Measurements from ENCODE around the gene USP9Y.
A peak's percentile ranks its signal among the peaks of the same experiment; 100 is the strongest.
"Not testable (repeated sequence)": the region's sequence is repeated elsewhere in the genome, so short reads cannot be mapped to it uniquely, and the experiment has no call there.

USP9Y gene, protein sequence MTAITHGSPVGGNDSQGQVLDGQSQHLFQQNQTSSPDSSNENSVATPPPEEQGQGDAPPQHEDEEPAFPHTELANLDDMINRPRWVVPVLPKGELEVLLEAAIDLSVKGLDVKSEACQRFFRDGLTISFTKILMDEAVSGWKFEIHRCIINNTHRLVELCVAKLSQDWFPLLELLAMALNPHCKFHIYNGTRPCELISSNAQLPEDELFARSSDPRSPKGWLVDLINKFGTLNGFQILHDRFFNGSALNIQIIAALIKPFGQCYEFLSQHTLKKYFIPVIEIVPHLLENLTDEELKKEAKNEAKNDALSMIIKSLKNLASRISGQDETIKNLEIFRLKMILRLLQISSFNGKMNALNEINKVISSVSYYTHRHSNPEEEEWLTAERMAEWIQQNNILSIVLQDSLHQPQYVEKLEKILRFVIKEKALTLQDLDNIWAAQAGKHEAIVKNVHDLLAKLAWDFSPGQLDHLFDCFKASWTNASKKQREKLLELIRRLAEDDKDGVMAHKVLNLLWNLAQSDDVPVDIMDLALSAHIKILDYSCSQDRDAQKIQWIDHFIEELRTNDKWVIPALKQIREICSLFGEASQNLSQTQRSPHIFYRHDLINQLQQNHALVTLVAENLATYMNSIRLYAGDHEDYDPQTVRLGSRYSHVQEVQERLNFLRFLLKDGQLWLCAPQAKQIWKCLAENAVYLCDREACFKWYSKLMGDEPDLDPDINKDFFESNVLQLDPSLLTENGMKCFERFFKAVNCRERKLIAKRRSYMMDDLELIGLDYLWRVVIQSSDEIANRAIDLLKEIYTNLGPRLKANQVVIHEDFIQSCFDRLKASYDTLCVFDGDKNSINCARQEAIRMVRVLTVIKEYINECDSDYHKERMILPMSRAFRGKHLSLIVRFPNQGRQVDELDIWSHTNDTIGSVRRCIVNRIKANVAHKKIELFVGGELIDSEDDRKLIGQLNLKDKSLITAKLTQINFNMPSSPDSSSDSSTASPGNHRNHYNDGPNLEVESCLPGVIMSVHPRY (N-terminal part only)
- long read RNA-seq, donor 1, result 0 reads
- long read RNA-seq, donor 2, partial matches to known transcripts, result 0 of 1 reads
- long read RNA-seq, donor 2, other reads (novel, unspliced or antisense), result 0 of 1 reads
- long read RNA-seq, donor 3, result 0 reads
- long read RNA-seq, donor 4, transcript USP9Y-204 (2 exons, 2,410 nt), result major isoform, 8 of 15 reads
- long read RNA-seq, donor 4, partial matches to known transcripts, result 7 of 15 reads
- long read RNA-seq, donor 4, other reads (novel, unspliced or antisense), result 0 of 15 reads
- long read RNA-seq, donor 5, partial matches to known transcripts, result 0 of 2 reads
- long read RNA-seq, donor 5, other reads (novel, unspliced or antisense), result 0 of 2 reads
- long read RNA-seq, donor 6, result 0 reads
- long read RNA-seq, donor 7, result 0 reads
- long read RNA-seq, donor 8, result 0 reads

DNA sequence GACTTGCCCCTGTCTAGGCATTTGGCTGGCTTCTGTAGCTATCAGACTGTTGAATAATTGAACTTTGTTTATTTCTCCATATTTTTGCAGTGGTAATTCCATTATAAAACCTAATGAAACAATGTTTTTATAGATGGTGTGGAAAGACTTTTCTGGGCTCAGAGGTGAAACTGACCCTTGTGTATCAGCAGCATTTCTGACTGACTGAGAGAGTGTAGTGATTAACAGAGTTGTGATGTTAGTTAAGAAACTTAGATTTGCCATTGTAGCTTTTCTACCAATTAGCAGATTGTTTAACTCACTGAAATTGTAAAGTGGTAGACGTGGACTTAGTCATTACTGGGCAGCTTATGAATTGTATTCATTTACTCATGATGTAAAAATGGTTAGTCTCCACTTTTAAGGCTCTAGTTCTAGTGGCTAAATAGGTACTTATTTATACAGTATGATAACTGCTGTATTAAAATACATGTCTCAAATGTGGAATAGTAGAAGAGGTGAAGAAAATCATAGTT, at the start of gene USP9Y:
TSS of gene USP9Y (plus strand) at position 51 of the 515 bp plus-strand sequence. CDS start 8,217 bp downstream, outside the sequence.
- no peak for DNase-seq

DNA sequence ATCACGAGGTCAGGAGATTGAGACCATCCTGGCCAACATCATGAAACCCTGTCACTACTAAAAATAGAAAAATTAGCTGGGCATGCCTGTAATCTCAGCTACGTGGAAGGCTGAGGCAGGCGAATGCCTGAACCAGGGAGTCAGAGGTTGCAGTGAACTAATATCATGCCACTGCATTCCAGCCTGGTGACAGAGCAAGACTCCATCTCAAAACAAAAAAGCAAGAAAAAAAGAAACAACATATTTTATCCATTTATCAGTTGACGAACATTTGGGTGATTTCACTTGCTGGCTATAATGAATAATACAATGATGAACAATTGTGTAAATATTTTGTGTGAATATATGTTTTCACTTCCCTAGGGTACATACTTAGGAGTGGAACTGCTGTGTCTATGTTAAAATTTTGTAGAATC, 49.4 kb upstream of the USP9Y start:
- DNase-seq, result no peak

DNA sequence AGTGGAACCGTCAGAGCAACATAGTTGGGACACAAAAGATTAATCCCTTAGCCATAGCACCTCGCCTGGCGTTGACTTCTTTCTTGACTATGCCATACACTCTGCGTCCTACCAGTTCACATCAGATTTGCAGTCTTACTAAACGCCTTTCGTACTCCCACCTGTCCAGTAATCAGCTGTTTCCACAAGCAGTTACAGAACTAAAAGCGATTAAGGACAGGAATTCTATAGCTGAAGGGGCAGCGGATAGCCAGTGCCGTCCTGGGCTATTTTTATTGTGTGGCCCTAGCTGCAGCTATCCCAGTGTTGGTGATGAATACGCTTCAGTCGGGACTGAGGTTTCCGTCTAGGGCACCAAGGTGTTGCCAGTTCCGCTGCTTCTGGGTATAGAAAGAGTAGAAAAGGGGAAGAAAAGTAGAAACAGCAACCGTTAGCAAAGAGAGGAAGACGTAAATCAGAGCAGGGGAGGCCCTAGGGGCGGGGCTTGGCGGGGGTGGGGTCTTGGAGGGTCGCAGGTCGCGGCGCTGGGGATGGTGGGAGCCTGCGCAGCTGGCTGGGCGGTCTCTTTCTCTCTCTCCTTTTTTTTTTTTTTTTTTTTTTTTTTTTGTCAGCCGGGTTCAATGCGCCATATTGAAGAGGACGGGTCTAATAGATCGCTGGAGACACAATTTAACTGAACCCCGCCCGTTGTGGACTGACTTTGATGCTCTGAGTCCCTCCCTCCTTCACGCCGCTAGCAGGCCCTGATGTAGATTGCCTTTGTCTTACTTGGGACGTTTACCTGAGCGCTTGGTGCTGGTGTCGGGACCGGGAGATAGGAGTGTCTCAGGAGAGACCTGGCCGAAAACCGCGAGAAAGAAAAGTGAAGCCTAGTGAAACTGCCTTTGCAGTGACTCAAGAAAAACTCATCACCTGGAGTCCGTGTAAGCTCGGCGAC, 39.0 kb upstream of the USP9Y start:
- DNase-seq, result peak; percentile 76

DNA sequence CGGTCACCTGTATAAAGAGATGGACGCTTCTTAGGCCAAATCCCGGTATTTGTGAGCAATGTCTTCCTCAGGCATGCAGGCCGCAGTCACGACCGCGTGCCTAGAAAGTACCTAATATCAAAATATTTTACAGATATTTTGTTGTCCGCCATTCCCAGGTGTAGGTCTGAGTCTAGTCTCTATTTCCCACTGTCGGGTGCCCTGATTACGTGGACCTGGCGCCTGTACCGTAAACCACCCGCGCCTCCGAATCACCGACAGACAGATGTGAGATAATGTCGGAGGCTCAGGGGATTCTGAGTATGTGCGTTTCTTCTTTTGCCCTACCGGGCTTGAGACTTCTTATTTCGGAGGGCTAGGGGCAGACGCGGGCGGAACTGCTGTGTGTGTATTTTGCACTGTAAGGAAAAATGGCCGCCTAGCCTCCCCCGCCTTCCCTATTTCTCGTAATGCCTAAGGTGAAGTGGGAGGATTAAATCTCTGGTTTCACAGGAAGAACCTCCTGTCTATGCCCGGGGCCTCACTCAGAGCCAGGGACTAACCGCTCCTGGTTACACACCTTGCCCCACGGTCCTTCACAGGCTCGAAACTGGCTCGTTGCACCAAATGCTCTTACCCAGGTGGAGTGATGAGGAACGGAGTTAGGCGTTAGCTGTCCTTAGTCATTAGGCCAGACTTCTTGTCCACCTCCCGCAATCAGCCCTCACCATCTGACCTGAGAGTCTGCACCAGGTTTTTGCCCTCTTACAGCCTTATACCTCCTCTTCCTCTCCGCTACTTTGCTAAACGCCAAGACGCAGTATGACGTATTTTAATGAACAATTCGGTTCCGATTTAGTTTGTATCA, 38.1 kb upstream of the USP9Y start:
- DNase-seq, result peak; percentile 66

DNA sequence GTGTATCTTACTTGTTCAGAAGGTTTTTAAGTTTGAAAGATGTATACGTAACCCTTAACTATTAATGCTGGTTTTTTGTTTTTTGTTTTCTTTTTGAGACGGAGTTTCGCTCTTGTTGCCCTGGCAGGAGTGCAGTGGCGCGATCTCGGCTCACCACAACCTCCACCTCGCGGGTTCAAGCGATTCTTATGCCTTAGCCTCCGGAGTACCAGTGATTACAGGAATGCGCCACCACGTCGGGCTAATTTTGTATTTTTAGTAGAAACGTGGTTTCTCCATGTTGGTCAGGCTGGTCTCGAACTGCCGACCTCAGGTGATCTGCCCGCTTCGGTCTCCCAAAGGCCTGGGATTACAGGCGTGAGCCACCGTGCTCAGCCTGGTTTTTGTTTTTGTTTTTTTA, 37.2 kb upstream of the USP9Y start:
- DNase-seq, result not testable (repeated sequence)

DNA sequence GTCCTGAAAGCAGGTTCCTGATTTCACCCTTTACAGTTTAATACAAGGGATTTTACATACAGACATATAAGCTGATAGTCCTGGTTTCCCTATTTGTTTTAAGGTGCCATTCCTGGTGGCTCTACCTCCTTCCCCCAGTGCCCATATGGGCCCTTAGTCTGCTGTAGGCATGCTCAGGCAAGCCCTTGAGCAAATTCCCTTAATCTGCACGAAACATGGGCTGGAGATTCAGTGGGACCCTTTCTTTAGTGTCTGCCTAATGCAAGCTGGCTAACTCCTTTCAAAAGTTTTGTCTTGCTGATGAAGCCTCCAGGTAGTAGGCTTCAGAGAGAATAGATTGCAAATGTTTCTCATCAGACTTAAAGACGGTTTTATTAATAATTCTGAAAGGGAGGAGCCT, 22.9 kb upstream of the USP9Y start:
- DNase-seq, result no peak

DNA sequence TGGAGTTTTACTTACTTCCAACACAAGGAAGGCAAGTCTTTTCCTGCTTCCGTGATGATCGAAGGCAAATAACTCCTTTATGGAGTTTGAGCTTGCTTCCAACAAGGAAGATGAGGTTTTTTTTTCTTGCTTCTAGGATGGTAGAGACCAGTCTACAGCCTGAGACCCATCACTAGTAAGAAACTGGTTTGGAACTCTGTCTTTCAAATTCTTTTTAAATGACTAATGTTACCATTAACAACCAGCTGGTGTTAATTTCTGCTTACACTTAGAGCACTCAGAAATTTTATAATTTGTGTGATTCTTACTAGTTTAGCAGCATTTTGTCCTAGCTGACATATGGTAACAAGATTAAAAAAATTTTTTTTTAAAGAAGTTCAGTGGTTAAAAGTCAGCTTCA, 19.5 kb upstream of the USP9Y start:
- no peak for DNase-seq

DNA sequence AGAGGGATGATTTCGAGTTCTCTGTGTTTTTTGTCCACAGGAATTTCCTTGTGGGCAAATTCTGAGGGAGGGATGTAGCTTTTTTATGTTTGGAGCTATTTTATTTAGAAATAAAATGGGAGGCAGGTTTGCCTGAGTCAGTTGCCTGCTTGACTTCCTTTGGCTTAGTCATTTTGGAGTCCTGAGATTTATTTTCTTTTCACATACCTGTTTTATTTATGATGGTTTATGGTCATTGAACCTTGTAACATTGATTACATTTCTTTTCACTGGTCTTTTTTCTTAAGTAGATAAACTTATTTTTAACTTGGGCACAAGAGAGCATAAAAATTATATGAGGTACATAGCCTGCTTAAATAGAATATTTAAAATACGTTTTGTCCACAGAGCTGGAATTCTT, 12.7 kb upstream of the USP9Y start:
- no peak for DNase-seq

DNA sequence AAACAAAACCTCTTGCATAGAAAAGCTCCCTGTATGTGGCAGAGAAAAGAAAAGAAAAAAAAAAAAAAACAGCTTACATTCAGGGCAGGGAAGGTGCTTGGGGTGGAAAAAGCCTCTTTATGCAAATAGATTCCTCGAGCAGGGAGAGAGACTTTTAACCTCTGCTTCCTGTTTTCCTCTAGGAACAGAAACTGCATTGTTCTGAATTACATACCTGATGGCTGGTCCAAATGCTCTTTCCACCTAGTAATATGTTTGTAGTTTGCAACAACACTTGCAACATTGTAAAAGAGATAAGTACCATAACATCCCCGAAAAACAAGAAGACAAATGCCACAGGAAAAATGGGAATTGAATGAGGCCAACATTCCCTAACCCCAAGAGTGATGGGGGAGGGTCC, 944 bp upstream of the USP9Y start:
- DNase-seq, result no peak

DNA sequence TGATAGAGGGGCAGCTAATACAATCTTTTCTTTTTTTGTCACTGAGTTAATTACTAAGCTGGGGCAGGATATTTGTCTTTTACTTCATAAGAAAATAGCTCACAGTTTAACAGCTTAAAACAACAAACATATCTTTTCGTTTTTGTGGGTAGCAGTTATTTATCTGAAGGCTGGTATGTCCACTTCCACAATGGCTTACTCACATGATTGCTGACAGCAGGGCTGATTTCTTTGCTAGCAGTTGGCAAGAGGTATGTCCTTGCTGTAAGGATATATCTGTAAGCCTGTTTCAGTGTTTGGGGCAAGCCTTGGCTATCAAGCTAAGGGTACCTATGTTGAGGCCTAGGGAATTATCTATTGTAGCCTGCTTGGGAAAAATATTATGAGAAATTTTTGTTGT, 1.1 kb downstream of the USP9Y start:
- DNase-seq, result no peak

DNA sequence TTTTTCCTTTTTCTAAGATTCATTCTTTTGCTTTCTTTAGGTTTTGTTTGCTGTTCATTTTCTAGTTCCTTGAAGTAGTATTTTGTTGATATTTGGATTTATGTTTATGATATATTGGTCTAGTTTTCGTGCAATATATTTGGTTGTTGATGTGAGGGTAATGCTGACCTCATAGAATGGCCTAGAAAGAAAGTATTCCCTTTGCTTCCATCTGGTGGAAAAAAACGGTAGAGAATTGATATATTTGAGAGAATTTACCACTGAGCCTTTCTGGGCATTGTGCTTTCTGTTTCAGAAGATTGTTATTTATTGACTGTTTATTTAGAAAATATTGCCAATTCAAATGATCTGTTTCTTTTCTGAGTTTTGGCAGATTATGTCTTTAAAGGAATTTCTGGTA, 9.4 kb downstream of the USP9Y start:
- no peak for DNase-seq

DNA sequence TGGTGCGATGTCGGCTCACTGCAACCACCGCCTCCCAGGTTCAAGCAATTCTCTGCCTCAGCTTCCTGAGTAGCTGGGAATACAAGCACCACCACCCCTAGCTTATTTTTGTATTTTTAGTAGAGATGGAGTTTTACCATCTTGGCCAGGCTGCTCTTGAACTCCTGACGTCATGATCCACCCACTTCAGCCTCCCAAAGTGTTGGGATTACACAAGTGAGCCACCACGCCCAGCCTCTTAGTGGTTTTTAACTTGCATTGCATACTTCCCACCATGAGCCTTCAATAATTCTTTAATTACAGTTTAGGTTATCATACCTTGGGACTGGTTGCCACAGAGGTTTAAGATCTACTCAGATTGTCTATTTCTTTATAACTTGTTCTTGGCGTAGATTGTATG, 14.3 kb downstream of the USP9Y start:
- DNase-seq, result no peak

DNA sequence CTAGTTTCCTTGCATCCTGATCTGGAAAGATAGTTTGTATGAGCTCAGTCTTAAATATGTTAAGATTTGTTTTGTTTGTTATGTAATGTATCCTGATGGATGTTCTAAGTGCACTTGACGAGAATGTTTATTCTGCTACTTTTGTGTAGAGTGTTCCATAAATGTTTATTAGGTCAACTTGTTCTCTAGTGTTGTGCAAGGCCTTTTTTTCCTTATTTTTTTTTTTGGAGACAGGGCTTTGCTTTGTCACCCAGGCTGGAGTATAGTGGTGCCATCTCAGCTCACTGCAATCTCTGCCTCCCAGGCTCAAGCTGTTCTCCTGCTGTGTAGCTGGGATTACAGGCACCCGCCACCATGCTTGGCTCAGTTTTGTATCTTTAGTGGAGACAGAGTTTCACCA, 28.7 kb downstream of the USP9Y start:
- DNase-seq, result no peak

DNA sequence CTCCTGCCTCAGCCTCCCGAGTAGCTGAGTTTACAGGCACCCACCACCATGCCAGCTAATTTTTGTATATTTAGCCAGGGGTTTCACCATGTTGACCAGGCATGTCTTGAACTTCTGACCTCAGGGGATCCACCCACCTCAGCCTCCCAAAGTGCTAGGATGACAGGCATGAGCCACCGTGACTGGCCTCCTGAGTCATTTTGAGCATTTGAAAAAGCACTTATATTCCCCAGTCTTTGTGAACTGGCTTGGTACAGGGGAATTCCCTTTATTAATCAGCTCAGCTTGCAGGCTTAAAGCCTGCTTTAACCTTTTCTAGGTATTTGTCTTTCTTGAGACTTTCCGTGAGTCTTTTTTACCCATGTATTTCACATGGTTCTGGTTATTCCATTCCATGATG, 32.6 kb downstream of the USP9Y start:
- no peak for DNase-seq

DNA sequence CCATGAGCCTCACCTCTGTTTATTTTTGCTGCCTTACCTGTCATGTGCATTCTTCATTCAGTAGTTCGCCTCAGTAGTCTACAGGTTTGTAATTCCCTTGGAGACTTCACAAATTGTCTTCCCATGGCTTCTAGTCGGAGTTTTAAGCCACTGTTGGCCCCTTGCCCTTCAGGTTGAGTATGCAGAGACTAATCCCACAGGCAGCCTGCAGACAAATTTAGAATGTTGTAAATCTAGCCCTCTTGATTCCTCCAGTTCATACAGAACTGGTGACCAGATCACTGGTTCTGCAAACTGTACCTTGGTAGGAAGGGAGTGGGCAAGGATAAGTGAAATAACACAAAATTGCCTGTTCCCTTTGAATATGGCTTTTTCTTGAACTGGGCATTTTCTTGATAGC, 33.0 kb downstream of the USP9Y start:
- no peak for DNase-seq

DNA sequence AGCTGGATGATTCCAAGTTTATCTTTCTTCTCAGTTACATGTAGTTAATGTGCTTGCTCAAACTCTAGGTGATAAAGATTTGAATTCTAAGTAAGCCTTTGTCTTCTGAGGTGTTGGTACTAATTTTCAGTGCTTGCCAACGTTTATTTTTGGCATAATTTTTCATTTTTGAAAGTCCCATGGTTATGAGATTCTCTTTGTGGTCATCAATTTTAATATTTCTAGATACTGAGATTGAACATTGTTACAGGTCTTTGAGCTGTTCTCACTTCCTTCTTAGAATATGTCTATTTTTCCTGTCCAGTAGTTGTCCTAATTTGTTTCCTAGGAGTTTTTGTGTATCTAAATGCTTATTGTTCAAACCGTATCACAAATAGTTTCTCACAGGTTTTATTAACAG, 40.4 kb downstream of the USP9Y start:
- DNase-seq, result no peak

DNA sequence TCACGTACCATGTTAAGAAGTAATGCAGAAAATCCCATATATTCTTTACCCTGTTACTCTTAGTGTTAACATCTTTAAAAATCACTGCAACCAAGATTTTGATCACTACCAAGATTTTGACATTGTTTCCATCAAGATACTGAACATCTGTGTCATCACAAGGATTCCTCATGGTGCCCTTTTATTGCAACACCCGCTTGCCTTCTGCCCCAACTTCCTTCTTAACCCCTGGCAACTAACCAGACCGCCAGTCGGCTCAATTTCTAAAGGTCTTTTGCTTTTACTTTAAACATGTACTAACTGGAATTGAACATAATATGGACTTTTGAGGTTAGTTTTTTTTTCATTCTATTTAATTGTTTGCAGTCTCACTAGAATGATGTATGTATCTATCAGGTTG, 41.7 kb downstream of the USP9Y start:
- DNase-seq, result no peak

DNA sequence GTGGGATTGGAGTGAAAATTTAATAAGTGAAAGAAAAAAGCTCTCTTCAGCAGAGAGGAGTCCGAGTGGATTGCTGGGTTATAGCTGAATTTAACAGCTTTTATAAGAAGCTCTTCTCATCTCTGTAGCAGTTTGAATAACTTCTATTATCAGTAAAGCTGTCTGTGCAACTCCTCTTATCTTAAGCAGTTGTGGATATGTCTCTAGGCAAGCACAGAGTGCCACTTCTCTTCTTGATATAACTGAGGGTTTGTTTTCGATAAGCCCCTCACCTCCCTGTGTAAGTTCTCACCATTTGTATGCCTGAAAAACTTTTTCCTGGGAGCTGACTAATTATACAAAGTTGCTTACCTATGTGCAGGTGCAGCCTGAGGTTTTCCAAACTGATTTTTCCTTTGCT, 43.1 kb downstream of the USP9Y start:
- DNase-seq, result no peak

DNA sequence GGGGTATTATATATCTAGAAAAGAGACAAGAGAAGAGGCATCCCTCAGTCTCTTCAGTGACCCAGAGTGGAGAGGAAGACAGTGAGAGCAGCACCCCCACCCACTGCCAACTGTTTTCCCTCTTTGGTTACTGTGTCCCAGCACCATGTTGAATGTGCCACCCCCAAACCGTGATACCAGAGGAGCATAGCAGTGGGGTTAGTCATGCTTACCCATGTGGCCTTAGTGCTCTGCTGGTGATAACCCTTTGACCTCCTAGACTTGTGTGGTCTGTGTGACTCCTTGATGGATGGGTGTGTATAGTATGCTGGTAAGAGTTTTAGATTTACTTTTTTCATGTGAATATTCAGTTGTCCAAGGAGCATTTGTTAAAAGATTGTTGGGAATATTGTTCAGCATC, 48.3 kb downstream of the USP9Y start:
- DNase-seq, result no peak

DNA sequence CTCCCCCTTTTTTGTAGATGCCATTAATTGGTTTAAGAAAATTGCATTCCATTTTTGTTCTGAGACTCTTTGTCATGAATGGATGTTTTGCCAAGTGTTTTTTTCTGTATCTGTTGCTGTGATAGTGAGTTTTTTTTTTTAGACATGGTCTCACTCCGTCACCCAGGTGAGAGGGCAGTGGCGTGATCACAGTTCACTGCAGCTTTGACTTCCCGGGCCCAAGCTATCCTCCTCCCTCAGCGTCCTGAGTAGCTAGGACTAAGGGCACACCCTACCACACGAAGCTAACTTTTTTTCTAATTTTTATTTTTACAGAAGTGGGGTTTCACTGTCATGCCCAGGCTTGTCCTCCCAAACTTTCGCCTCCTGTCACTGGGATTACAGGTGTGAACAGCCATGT, 51.8 kb downstream of the USP9Y start:
- DNase-seq, result no peak

Data from right kidney (tissue), 9 donors.